SK-N-SH treated with all-trans-retinoic acid at 6 μM for 48 hours (cell line): Measurements from ENCODE around the gene TLCD4.

ENCODE experiments used
- ATAC-seq: fragments of 200-7000 bp; cut with Tn5 transposase; 3 replicates; pipeline ENCODE4 v1.9.1; 2020; ENCODE audit warnings: mild to moderate bottlenecking, moderate library complexity
- ARNTL ChIP-seq: fragments of 450-650 bp; formaldehyde crosslinking; IDR thresholded peaks from 2 replicates; pipeline ENCODE4 v1.5.0; 2020; ENCODE audit warnings: low read depth, mild to moderate bottlenecking, moderate library complexity, borderline replicate concordance
- BACH2 ChIP-seq: fragments of 250-450 bp; sonication (Bioruptor Pico); IDR thresholded peaks from 2 replicates; pipeline ENCODE4 v1.9.0; 2021; ENCODE audit warnings: mild to moderate bottlenecking, borderline replicate concordance
- CREB5 ChIP-seq: fragments of 250-450 bp; sonication (Bioruptor Pico); IDR thresholded peaks from 2 replicates; pipeline ENCODE4 v1.5.1; 2020; ENCODE audit warnings: low read depth, mild to moderate bottlenecking, moderate library complexity
- CSDC2 ChIP-seq: fragments of 250-450 bp; sonication (Bioruptor Pico); IDR thresholded peaks from 2 replicates; pipeline ENCODE4 v1.5.0; 2020; ENCODE audit warnings: mild to moderate bottlenecking, moderate library complexity
- GLIS3 ChIP-seq: fragments of 250-450 bp; sonication (Bioruptor Pico); IDR thresholded peaks from 2 replicates; pipeline ENCODE4 v1.5.0; 2020; ENCODE audit warnings: mild to moderate bottlenecking, moderate library complexity
- ISL1 ChIP-seq: fragments of 250-450 bp; sonication (Bioruptor Pico); IDR thresholded peaks from 2 replicates; pipeline ENCODE4 v2.1.2; 2022; ENCODE audit warnings: mild to moderate bottlenecking, moderate library complexity
- OSR1 ChIP-seq: fragments of 250-450 bp; sonication (Bioruptor Pico); IDR thresholded peaks from 2 replicates; pipeline ENCODE4 v1.8.0; 2022; ENCODE audit warnings: moderate library complexity, mild to moderate bottlenecking, inconsistent platforms
- POU6F1 ChIP-seq: fragments of 250-450 bp; sonication (Bioruptor Pico); IDR thresholded peaks from 2 replicates; pipeline ENCODE4 v1.8.0; 2021; ENCODE audit warnings: low read depth, mild to moderate bottlenecking, moderate library complexity, borderline replicate concordance
- PPARA ChIP-seq: fragments of 250-450 bp; sonication (Bioruptor Pico); IDR thresholded peaks from 2 replicates; pipeline ENCODE4 v1.5.0; 2020; ENCODE audit warnings: mild to moderate bottlenecking, borderline replicate concordance
- RARB ChIP-seq: fragments of 250-450 bp; sonication (Bioruptor Pico); IDR thresholded peaks from 2 replicates; pipeline ENCODE4 v1.8.0; 2021; ENCODE audit warnings: mild to moderate bottlenecking, moderate library complexity
- SNAI2 ChIP-seq: fragments of 250-450 bp; sonication (Bioruptor Pico); IDR thresholded peaks from 2 replicates; pipeline ENCODE4 v1.5.0; 2020; ENCODE audit warnings: mild to moderate bottlenecking, moderate library complexity
- TCF4 ChIP-seq: fragments of 250-450 bp; sonication (Bioruptor Pico); IDR thresholded peaks from 2 replicates; pipeline ENCODE4 v1.8.0; 2021; ENCODE audit warnings: mild to moderate bottlenecking, moderate library complexity, borderline replicate concordance
- TOX ChIP-seq: fragments of 250-450 bp; sonication (Bioruptor Pico); IDR thresholded peaks from 2 replicates; pipeline ENCODE4 v1.8.0; 2021; ENCODE audit warnings: mild to moderate bottlenecking, moderate library complexity, borderline replicate concordance
- ZC3H10 ChIP-seq: fragments of 250-450 bp; sonication (Bioruptor Pico); IDR thresholded peaks from 2 replicates; pipeline ENCODE4 v1.5.1; 2021; ENCODE audit warnings: mild to moderate bottlenecking, moderate library complexity
- ZFP3 ChIP-seq: fragments of 250-450 bp; sonication (Bioruptor Pico); IDR thresholded peaks from 2 replicates; pipeline ENCODE4 v1.5.0; 2020; ENCODE audit warnings: mild to moderate bottlenecking, moderate library complexity
- ZFP30 ChIP-seq: fragments of 450-650 bp; formaldehyde crosslinking; IDR thresholded peaks from 2 replicates; pipeline ENCODE4 v1.5.0; 2022; ENCODE audit warnings: mild to moderate bottlenecking, moderate library complexity
- ZNF565 ChIP-seq: fragments of 450-650 bp; formaldehyde crosslinking; conservative IDR thresholded peaks from 2 replicates; pipeline ENCODE4 v1.5.0; 2020; ENCODE audit warnings: low read depth, mild to moderate bottlenecking, moderate library complexity
- ZNF70 ChIP-seq: fragments of 450-650 bp; formaldehyde crosslinking; IDR thresholded peaks from 2 replicates; pipeline ENCODE4 v1.5.0; 2020; ENCODE audit warnings: mild to moderate bottlenecking, moderate library complexity
- ZNF8 ChIP-seq: fragments of 450-650 bp; formaldehyde crosslinking; IDR thresholded peaks from 2 replicates; pipeline ENCODE4 v1.5.0; 2020; ENCODE audit warnings: mild to moderate bottlenecking, moderate library complexity
- TF ChIP-seq, protein P1 (sequence below): fragments of 250-450 bp; sonication (Bioruptor Pico); IDR thresholded peaks from 2 replicates; pipeline ENCODE4 v1.5.1; 2021; ENCODE audit warnings: mild to moderate bottlenecking, moderate library complexity
- TF ChIP-seq, protein P2 (sequence below): fragments of 250-450 bp; sonication (Bioruptor Pico); IDR thresholded peaks from 2 replicates; pipeline ENCODE4 v1.5.0; 2020; ENCODE audit warnings: mild to moderate bottlenecking, moderate library complexity

Gene TLCD4

GRCh38 chr1:95132762-95133161 lies 15.6 kb downstream of the TLCD4 start:
- ATAC-seq: no peak
- TF ChIP-seq SNAI2 (CRISPR knock-in tag): no peak
- no peak for TF ChIP-seq BACH2 (CRISPR knock-in tag)
- TF ChIP-seq GLIS3 (CRISPR knock-in tag): no peak
- TF ChIP-seq ZNF8 (CRISPR knock-in tag): no peak
- no peak for TF ChIP-seq ZC3H10 (CRISPR knock-in tag)
- TF ChIP-seq CSDC2: no peak
- TF ChIP-seq ZNF70 (CRISPR knock-in tag): no peak
- no peak for TF ChIP-seq OSR1 (CRISPR knock-in tag)
- no peak for TF ChIP-seq TCF4
- no peak for TF ChIP-seq PPARA (CRISPR knock-in tag)
- TF ChIP-seq, protein P1, sequence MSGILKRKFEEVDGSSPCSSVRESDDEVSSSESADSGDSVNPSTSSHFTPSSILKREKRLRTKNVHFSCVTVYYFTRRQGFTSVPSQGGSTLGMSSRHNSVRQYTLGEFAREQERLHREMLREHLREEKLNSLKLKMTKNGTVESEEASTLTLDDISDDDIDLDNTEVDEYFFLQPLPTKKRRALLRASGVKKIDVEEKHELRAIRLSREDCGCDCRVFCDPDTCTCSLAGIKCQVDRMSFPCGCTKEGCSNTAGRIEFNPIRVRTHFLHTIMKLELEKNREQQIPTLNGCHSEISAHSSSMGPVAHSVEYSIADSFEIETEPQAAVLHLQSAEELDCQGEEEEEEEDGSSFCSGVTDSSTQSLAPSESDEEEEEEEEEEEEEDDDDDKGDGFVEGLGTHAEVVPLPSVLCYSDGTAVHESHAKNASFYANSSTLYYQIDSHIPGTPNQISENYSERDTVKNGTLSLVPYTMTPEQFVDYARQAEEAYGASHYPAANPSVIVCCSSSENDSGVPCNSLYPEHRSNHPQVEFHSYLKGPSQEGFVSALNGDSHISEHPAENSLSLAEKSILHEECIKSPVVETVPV (CRISPR knock-in tag): no peak

DNA sequence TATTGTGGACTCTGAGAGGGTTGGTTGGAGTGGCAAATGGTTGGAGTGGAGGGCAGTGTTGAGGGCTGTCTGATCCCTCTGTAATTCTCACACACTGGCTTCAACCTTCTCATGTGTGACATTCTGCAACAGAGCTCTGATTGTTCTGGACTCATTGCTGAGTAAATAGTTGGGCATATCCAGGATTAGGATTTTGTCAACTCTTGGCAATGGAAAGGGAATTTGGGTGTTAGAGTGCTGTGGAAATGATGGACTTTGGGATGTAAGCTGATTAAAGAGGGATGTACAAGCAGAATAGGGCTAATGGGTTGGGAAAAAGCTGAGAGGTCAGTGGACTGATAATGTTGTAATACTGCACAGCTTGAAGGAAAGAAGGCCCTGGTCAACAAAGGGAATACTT lies 16.5 kb downstream of the TLCD4 start:
- no peak for ATAC-seq
- no peak for TF ChIP-seq RARB (CRISPR knock-in tag)
- no peak for TF ChIP-seq BACH2 (CRISPR knock-in tag)
- TF ChIP-seq, protein P1 (CRISPR knock-in tag): no peak
- no peak for TF ChIP-seq POU6F1 (CRISPR knock-in tag)
- no peak for TF ChIP-seq ISL1
- TF ChIP-seq TCF4: no peak
- TF ChIP-seq ZNF8 (CRISPR knock-in tag): no peak
- TF ChIP-seq CREB5: no peak
- TF ChIP-seq SNAI2 (CRISPR knock-in tag): no peak
- no peak for TF ChIP-seq GLIS3 (CRISPR knock-in tag)
- no peak for TF ChIP-seq TOX
- TF ChIP-seq ZNF70 (CRISPR knock-in tag): no peak
- TF ChIP-seq ZFP30: no peak
- no peak for TF ChIP-seq PPARA (CRISPR knock-in tag)
- TF ChIP-seq CSDC2: no peak
- no peak for TF ChIP-seq ZFP3 (CRISPR knock-in tag)
- TF ChIP-seq, protein P2, sequence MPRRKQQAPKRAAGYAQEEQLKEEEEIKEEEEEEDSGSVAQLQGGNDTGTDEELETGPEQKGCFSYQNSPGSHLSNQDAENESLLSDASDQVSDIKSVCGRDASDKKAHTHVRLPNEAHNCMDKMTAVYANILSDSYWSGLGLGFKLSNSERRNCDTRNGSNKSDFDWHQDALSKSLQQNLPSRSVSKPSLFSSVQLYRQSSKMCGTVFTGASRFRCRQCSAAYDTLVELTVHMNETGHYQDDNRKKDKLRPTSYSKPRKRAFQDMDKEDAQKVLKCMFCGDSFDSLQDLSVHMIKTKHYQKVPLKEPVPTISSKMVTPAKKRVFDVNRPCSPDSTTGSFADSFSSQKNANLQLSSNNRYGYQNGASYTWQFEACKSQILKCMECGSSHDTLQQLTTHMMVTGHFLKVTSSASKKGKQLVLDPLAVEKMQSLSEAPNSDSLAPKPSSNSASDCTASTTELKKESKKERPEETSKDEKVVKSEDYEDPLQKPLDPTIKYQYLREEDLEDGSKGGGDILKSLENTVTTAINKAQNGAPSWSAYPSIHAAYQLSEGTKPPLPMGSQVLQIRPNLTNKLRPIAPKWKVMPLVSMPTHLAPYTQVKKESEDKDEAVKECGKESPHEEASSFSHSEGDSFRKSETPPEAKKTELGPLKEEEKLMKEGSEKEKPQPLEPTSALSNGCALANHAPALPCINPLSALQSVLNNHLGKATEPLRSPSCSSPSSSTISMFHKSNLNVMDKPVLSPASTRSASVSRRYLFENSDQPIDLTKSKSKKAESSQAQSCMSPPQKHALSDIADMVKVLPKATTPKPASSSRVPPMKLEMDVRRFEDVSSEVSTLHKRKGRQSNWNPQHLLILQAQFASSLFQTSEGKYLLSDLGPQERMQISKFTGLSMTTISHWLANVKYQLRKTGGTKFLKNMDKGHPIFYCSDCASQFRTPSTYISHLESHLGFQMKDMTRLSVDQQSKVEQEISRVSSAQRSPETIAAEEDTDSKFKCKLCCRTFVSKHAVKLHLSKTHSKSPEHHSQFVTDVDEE (CRISPR knock-in tag): no peak
- TF ChIP-seq ZC3H10 (CRISPR knock-in tag): no peak
- no peak for TF ChIP-seq OSR1 (CRISPR knock-in tag)
- TF ChIP-seq ARNTL (CRISPR knock-in tag): no peak

DNA sequence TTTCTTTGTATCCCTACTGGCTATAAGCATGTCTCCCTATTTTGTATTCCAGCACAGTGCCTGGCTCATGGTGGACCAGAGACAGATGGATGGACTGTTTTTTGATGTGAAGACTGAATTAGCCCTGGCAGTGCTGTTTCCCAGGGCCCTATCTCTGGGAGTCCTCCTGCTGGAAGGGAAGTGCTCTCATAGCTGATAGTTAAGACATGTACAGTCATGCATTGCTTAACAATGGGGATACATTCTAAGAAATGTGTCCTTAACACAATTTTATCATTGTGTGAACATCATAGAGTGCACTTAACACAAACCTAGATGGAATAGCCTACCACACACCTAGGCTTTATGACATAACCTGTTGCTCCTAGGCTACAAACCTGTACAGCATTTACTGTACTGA lies 21.1 kb downstream of the TLCD4 start:
- no peak for ATAC-seq
- TF ChIP-seq RARB (CRISPR knock-in tag): no peak
- no peak for TF ChIP-seq CREB5
- TF ChIP-seq, protein P2 (CRISPR knock-in tag): no peak
- TF ChIP-seq POU6F1 (CRISPR knock-in tag): no peak
- TF ChIP-seq TOX: no peak
- no peak for TF ChIP-seq SNAI2 (CRISPR knock-in tag)
- TF ChIP-seq ARNTL (CRISPR knock-in tag): no peak
- no peak for TF ChIP-seq GLIS3 (CRISPR knock-in tag)
- TF ChIP-seq TCF4: no peak
- no peak for TF ChIP-seq ZNF565 (CRISPR knock-in tag)
